ENCODE results near the gene PHF12.

PHF12 gene

GRCh38 chr17:28975031-28975430, 23.7 kb upstream of the PHF12 start:
- no peak for DNase-seq (ENCODE audit: low read depth)

- no peak for DNase-seq (ENCODE audit: low read depth)
These were observed 23.1 kb upstream of the PHF12 start for GRCh38 chr17:28974451-28974850.

GRCh38 chr17:28973425-28973824, 22.1 kb upstream of the PHF12 start:
- DNase-seq (ENCODE audit: low read depth), result no peak

GRCh38 chr17:28972437-28972836, 21.1 kb upstream of the PHF12 start:
- no peak for DNase-seq (ENCODE audit: low read depth)

GRCh38 chr17:28970879-28971278, 19.6 kb upstream of the PHF12 start:
- no peak for DNase-seq (ENCODE audit: low read depth)

- DNase-seq (ENCODE audit: low read depth), result no peak
These were observed 18.5 kb upstream of the PHF12 start for GRCh38 chr17:28969706-28970393.

- no peak for DNase-seq (ENCODE audit: low read depth)
These were observed 17.6 kb upstream of the PHF12 start for GRCh38 chr17:28968914-28969295.

- no peak for DNase-seq (ENCODE audit: low read depth)
These were observed 17.1 kb upstream of the PHF12 start for GRCh38 chr17:28968231-28968913.

GRCh38 chr17:28967221-28968135, 16.2 kb upstream of the PHF12 start:
- DNase-seq (ENCODE audit: low read depth), result no peak

- DNase-seq (ENCODE audit: low read depth), result no peak
These were observed 12.5 kb upstream of the PHF12 start for GRCh38 chr17:28963841-28964240.

GRCh38 chr17:28963055-28963611, 11.8 kb upstream of the PHF12 start:
- DNase-seq (ENCODE audit: low read depth), result no peak

- DNase-seq (ENCODE audit: low read depth), result no peak
These were observed 10.1 kb upstream of the PHF12 start for GRCh38 chr17:28961391-28961790.

- no peak for DNase-seq (ENCODE audit: low read depth)
These were observed 9.1 kb upstream of the PHF12 start for GRCh38 chr17:28960256-28961061.

GRCh38 chr17:28959471-28959871, 8.2 kb upstream of the PHF12 start:
- no peak for DNase-seq (ENCODE audit: low read depth)

- DNase-seq (ENCODE audit: low read depth), result no peak
These were observed 7.6 kb upstream of the PHF12 start for GRCh38 chr17:28958820-28959455.

GRCh38 chr17:28957992-28958355, 6.7 kb upstream of the PHF12 start:
- DNase-seq (ENCODE audit: low read depth), result no peak

- no peak for DNase-seq (ENCODE audit: low read depth)
These were observed 6.1 kb upstream of the PHF12 start for GRCh38 chr17:28957277-28957991.

- no peak for DNase-seq (ENCODE audit: low read depth)
These were observed 5.5 kb upstream of the PHF12 start for GRCh38 chr17:28956861-28957260.

GRCh38 chr17:28956112-28956511, 4.8 kb upstream of the PHF12 start:
- DNase-seq (ENCODE audit: low read depth), result no peak

- no peak for DNase-seq (ENCODE audit: low read depth)
These were observed 4.1 kb upstream of the PHF12 start for GRCh38 chr17:28955408-28955807.

- DNase-seq (ENCODE audit: low read depth), result no peak
These were observed 3.6 kb upstream of the PHF12 start for GRCh38 chr17:28954886-28955285.
